GM12891 (cell line): ENCODE measurements around the gene SYNM.

ENCODE experiments used
- POLR2AphosphoS5 ChIP-seq: IDR thresholded peaks from 2 replicates; pipeline ENCODE4 v1.6.1; 2011; ENCODE audit warnings: low read depth, low read length, control low read depth
- SPI1 ChIP-seq: IDR thresholded peaks from 2 replicates; pipeline ENCODE4 v1.6.1; 2011; ENCODE audit warnings: low read depth, low read length, control low read depth

DNA sequence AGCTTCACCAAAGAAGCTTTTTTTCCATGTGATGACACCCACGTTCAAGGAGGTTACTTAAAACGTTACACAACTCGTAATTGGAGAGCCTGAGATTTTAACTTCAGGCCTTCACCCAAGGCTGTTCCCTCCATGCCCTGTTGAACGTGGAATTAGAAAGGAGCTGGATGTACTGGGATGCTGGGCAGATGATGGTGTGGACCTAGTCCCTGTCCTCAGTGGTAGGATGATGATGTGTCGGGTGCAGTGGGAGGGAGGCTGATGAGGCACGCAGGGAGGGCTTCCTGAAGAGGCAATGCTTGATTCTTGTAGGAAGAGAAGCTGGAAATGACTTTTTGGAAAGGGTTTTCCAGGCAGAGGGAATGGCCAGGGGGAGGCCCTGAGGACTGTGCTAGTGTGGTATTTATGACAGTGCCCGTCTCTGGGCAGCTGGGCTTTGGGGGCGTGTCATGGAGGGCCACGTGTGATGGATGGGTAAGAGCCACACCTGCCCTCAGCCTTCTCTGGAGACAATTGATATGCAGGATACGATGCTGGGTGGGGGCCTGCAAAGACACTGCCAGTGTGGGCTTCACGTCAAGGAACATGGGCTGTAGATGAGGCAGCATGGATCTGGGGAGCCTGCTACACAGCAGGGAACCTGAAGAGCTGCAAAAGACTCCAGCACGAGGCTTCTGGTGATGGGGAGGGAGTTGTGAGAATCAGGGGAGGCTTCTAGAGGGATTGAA is 15.3 kb downstream of the SYNM start:
- TF ChIP-seq POLR2AphosphoS5 (no peak), SPI1 (no peak)
